C4-2B (cell line): ENCODE results near the gene LCP1.

ENCODE experiments used
- H3K27ac ChIP-seq: fragments of 450-650 bp; 2 replicates; pipeline ENCODE4 v1.5.1; 2017
- ZFX ChIP-seq: fragments of 450-650 bp; IDR thresholded peaks from 2 replicates; pipeline ENCODE4 v1.6.1; 2017
- TF ChIP-seq, protein P1 (sequence below): fragments of 450-650 bp; conservative IDR thresholded peaks from 2 replicates; pipeline ENCODE4 v1.5.1; 2017; ENCODE audit warnings: mild to moderate bottlenecking

LCP1 gene

GRCh38 chr13:46154136-46154801, 27.7 kb downstream of the LCP1 start:
- H3K27ac ChIP-seq: no peak overlapping the region
- TF ChIP-seq, protein P1, sequence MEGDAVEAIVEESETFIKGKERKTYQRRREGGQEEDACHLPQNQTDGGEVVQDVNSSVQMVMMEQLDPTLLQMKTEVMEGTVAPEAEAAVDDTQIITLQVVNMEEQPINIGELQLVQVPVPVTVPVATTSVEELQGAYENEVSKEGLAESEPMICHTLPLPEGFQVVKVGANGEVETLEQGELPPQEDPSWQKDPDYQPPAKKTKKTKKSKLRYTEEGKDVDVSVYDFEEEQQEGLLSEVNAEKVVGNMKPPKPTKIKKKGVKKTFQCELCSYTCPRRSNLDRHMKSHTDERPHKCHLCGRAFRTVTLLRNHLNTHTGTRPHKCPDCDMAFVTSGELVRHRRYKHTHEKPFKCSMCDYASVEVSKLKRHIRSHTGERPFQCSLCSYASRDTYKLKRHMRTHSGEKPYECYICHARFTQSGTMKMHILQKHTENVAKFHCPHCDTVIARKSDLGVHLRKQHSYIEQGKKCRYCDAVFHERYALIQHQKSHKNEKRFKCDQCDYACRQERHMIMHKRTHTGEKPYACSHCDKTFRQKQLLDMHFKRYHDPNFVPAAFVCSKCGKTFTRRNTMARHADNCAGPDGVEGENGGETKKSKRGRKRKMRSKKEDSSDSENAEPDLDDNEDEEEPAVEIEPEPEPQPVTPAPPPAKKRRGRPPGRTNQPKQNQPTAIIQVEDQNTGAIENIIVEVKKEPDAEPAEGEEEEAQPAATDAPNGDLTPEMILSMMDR: no peak

DNA sequence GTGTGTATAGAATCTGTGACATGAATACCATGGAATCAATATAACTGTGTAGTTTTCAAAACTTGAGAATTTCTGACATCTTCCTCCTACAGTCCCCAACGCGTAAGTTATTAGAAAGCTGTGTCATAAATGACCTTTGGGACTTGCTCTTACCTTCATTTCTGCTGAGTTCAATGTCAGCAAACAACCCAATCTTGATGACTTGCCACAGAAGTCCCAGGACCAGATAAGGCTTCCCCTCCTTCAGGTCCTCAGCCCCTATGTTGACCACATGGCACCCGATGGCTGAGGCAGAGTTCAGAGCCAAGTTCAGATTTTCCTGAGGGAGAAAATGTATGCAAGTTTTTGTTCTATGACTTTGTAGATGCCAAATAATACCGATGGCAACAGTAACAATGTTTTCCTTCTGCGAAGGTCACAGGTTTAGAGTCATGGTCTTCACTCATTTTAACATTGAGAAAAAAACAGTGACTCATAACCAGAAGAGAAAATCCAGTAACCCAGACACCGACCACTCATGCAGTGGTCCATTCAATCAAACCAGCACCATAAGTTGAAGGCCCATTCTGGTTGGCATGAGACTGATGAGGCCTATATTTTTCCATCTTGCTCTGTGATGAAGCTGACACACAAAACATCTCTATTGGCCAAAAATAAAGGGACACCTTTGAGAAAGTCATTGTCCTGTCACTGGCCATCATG, 29.2 kb downstream of the LCP1 start:
- no peak for TF ChIP-seq ZFX
- TF ChIP-seq, protein P1: no peak
- no peak overlapping the region for H3K27ac ChIP-seq

- no peak overlapping the region for H3K27ac ChIP-seq
- TF ChIP-seq, protein P1: no peak
- TF ChIP-seq ZFX: no peak
Observed at GRCh38 chr13:46150134-46150693, 31.8 kb downstream of the LCP1 start.

DNA sequence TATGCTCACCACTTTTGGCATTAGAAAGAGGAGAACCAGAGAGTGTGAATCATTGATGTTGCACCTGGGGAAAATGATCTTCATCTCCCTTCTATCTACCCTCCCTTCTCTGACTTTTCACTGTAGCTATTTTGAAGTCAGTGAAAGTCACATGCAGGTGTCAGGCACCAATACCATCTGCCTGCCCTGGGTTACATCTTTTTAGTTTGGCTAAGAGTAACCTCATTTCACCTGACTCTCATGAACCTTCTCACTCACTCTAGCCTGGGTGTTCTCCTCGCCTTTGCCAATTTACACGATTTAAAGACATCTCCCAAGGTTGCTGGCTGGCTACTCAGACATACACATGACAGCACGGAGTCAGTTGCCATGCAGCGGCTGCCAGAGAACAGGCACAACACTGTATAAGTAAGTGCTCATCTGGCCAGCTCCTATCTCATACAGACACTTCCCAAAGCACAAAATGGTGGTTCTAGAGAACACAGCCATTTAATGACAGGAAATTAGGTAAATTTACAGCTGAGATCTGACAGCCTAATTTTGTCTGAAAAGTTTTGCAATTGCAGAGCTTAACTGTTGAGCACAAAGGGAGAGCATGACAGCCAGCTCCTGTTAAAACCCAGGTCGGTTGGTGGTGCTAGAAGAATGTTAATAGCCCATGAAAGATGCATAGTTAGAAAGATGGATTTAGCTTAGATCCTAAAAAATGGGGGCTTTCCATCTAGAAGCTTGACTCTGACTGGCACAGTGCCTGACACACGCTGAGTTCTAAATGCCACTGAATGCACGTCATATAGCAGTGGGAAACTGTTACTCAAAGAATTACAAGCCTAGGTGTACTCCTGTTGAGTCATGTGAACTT, 32.5 kb downstream of the LCP1 start:
- TF ChIP-seq ZFX: no peak
- TF ChIP-seq, protein P1: no peak
- no peak overlapping the region for H3K27ac ChIP-seq

DNA sequence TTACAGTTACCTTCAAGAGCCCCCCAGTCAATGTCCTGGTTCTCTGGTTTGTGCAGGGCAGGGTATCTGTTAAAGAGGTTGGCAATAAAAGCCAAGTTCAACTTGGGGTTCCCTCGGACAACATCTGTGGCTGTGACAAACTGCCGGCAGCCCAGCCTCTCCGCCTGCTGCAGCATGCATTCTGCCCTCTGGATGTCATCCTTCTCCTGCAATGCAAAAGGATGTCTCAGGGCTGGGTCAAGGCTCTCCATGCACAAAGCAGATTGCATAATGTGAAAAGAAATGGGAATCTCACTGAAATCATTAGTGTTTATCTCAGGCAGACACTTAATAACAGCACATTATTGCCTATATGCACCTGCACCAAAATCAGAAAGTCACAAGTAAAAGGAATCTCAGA, 35.1 kb downstream of the LCP1 start:
- TF ChIP-seq ZFX: no peak
- TF ChIP-seq, protein P1: peak; percentile 10
- no peak overlapping the region for H3K27ac ChIP-seq

DNA sequence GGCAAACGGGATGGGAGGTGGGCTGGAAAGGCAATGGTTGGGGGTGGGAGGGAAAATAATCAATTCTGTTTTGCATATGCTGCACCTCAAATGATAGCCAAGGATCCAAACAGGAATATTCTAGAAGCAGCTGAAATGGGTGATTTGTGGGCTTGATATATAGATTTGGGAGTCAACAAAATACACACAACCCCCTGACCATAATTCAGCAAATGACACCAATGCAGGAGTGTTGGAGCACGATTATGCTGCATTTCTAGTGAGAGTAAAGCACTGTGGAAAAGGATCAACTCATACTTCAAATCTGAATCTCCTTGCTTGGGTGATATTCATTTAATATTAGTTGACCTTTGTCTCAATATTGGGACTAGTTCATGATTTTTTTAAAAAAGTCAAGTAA, 36.0 kb downstream of the LCP1 start:
- H3K27ac ChIP-seq: no peak overlapping the region
- TF ChIP-seq, protein P1: no peak
- TF ChIP-seq ZFX: no peak
